HepG2 (cell line): Measurements from ENCODE around the gene ATP7B. TPM values are rescaled to one million over a fixed set of nuclear protein-coding genes. Genes with fewer than 3 reads are reported as not detected.

Source experiments
- ATAC-seq: fragments of 200-7000 bp; cut with Tn5 transposase; 3 replicates; pipeline ENCODE4 v1.9.1; 2020; ENCODE audit warnings: mild to moderate bottlenecking, moderate library complexity
- BruUV-seq: library from RNA; stranded (reverse); fragments of 400-500 nt; replicated peaks from 2 replicates; lab custom pipeline; 2021; lab: Mats Ljungman, UMichigan
- CTCF ChIA-PET: fragments of 300-600 bp; formaldehyde crosslinking; extraction: SDS; loops from one replicate; lab custom pipeline; 2021; ENCODE audit warnings: low total read pairs, inconsistent platforms, low intra/inter-chr PET ratio; lab: Yijun Ruan, JAX
- POLR2A ChIA-PET: fragments of 350-600 bp; sonication (Branson Sonifier 250); formaldehyde crosslinking; loops from one replicate; lab custom pipeline; 2020; ENCODE audit warnings: antibody characterized with exemption, inconsistent platforms; lab: Yijun Ruan, JAX
- DNase-seq: peaks from one replicate; pipeline ENCODE4 v3.0.0-alpha.2; 2015; ENCODE audit warnings: low spot score
- FAIRE-seq: peaks from 3 replicates; lab custom pipeline; 2011; peaks lifted over from hg19 to GRCh38; lab: Jason Lieb, UNC
- H2AFZ ChIP-seq: one replicate; pipeline ENCODE4 v1.6.1; 2011; ENCODE audit warnings: low read length, inconsistent platforms
- H3K27ac ChIP-seq: fragments of 300-600 bp; 3 replicates; pipeline ENCODE4 v1.8.0; 2011; ENCODE audit warnings: mixed run types, mild to moderate bottlenecking, mixed read lengths, low read length, inconsistent platforms; ENCODE audit not compliant: insufficient read depth; ENCODE audit errors: extremely low read length
- H3K27me3 ChIP-seq, 2 experiments: fragments of 200-600 bp in 1 of 2; 2 replicates in 1 of 2; 3 replicates in 1 of 2; pipeline versions ENCODE4 v1.6.0 to v1.8.0; 2011; ENCODE audit warnings: low read length in 2 of 2, mild to moderate bottlenecking in 2 of 2, moderate library complexity in 2 of 2, inconsistent platforms in 1 of 2; ENCODE audit not compliant: insufficient read depth in 2 of 2, control insufficient read depth in 1 of 2
- H3K36me3 ChIP-seq, 2 experiments: fragments of 200-600 bp in 1 of 2; replicated peaks in 1 of 2; 2 replicates in 1 of 2; 3 replicates in 1 of 2; pipeline versions ENCODE4 v1.5.1 to v1.8.0; 2011; ENCODE audit warnings: low read length in 2 of 2, inconsistent platforms in 1 of 2; ENCODE audit not compliant: insufficient read depth in 2 of 2, control insufficient read depth in 1 of 2
- H3K4me1 ChIP-seq: 2 replicates; pipeline ENCODE4 v1.5.1; 2012; ENCODE audit warnings: low read length, inconsistent platforms; ENCODE audit not compliant: insufficient read depth
- H3K4me2 ChIP-seq: 2 replicates; pipeline ENCODE4 v1.6.0; 2011; ENCODE audit warnings: low read depth, low read length, inconsistent platforms
- H3K4me3 ChIP-seq, 3 experiments: fragments of 200-600 bp in 1 of 3; sonication (generic), shearing (Covaris generic) in 1 of 3; replicated peaks in 1 of 3; 2 replicates each; pipeline ENCODE4 v1.5.1; 2011 to 2016; ENCODE audit warnings: low read length in 3 of 3, inconsistent platforms in 2 of 3, low read depth in 2 of 3, mild to moderate bottlenecking in 2 of 3, control low read depth in 1 of 3, mixed read lengths in 1 of 3; ENCODE audit not compliant: insufficient read depth in 1 of 3
- H3K79me2 ChIP-seq: one replicate; pipeline ENCODE4 v1.6.1; 2011; ENCODE audit warnings: low read length, inconsistent platforms; ENCODE audit not compliant: insufficient read depth
- H3K9ac ChIP-seq: 2 replicates; pipeline ENCODE4 v1.6.0; 2011; ENCODE audit warnings: mild to moderate bottlenecking, low read depth, low read length, inconsistent platforms; ENCODE audit not compliant: insufficient read depth
- H3K9me3 ChIP-seq: 2 replicates; pipeline ENCODE4 v1.5.1; 2012; ENCODE audit warnings: mild to moderate bottlenecking, low read length
- H4K20me1 ChIP-seq: 2 replicates; pipeline ENCODE4 v1.6.0; 2011; ENCODE audit warnings: inconsistent platforms, mild to moderate bottlenecking, low read length, moderate library complexity; ENCODE audit not compliant: insufficient read depth
- DRAP1 ChIP-seq: IDR thresholded peaks from 2 replicates; pipeline ENCODE4 v1.6.1; 2016; ENCODE audit warnings: missing genetic modification reagents, missing compliant biosample characterization
- HES4 ChIP-seq: sonication (generic); formaldehyde crosslinking; IDR thresholded peaks from 2 replicates; pipeline ENCODE4 v1.9.0; 2021; ENCODE audit warnings: mild to moderate bottlenecking, missing genetic modification reagents, borderline replicate concordance
- KMT2B ChIP-seq: IDR thresholded peaks from 2 replicates; pipeline ENCODE4 v1.6.1; 2016; ENCODE audit warnings: missing genetic modification reagents, missing compliant biosample characterization
- NAIF1 ChIP-seq: sonication (generic); formaldehyde crosslinking; IDR thresholded peaks from 2 replicates; pipeline ENCODE4 v1.5.0; 2020; ENCODE audit warnings: mild to moderate bottlenecking, missing genetic modification reagents, borderline replicate concordance
- SNRNP70 ChIP-seq: fragments of 200-400 bp; formaldehyde crosslinking; IDR thresholded peaks from 2 replicates; pipeline ENCODE4 v1.6.1; 2017; ENCODE audit warnings: mild to moderate bottlenecking, low read depth, low read length, moderate library complexity
- TBL1XR1 ChIP-seq: fragments of 150-350 bp; IDR thresholded peaks from 2 replicates; pipeline ENCODE4 v1.6.1; 2014; ENCODE audit warnings: borderline replicate concordance, low read length; ENCODE audit not compliant: partially characterized antibody
- THAP7 ChIP-seq: sonication (generic); formaldehyde crosslinking; IDR thresholded peaks from 2 replicates; pipeline ENCODE4 v1.8.1; 2023; ENCODE audit warnings: mild to moderate bottlenecking, missing genetic modification reagents
- ZBTB7A ChIP-seq: sonication (generic); formaldehyde crosslinking; IDR thresholded peaks from 2 replicates; pipeline ENCODE4 v1.8.0; 2022; ENCODE audit warnings: mild to moderate bottlenecking, missing genetic modification reagents
- ZNF607 ChIP-seq: sonication (generic); formaldehyde crosslinking; IDR thresholded peaks from 2 replicates; pipeline ENCODE4 v1.5.1; 2020; ENCODE audit warnings: missing genetic modification reagents, mild to moderate bottlenecking, borderline replicate concordance
- ZSCAN29 ChIP-seq: sonication (generic); formaldehyde crosslinking; conservative IDR thresholded peaks from 2 replicates; pipeline ENCODE4 v1.4.0; 2020; ENCODE audit warnings: mild to moderate bottlenecking, missing genetic modification reagents
- WGBS: methylation state at CpG from one replicate; pipeline ENCODE4 v1.1.6; 2017; ENCODE audit warnings: low lambda C conversion rate; 5-methylcytosine and 5-hydroxymethylcytosine counted together
- in situ Hi-C: cut with HindIII; loops from 2 replicates; pipeline ENCODE4 v1.10.0; 2017; ENCODE audit warnings: low pct_unique_long_range_greater_than_20kb; ENCODE audit not compliant: extremely low pct_ligation_motif_present
- intact Hi-C: fragments of 100-400 bp; cut with micrococcal nuclease; formaldehyde crosslinking; loops from one replicate; pipeline ENCODE4 v1.10.0; 2022; ENCODE audit not compliant: unreplicated experiment
- polyA plus RNA-seq, 8 experiments: library from polyadenylated mRNA; depleted of rRNA in 3 of 8; stranded (reverse) in 7 of 8; unstranded in 1 of 8; fragments of >200 nt; fragmentation: Illumina TruSeq in 4 of 8; extraction: Trizol in 4 of 8; gene quantifications; 2 replicates each; pipeline versions ENCODE4 v1.2.1 to v1.2.3, GENCODE V29; 2011 to 2016; ENCODE audit warnings: low read depth in 4 of 8, missing spikeins in 1 of 8, mixed read lengths in 1 of 8; ENCODE audit not compliant: insufficient read depth in 1 of 8
- total RNA-seq, 5 experiments: library from RNA; depleted of rRNA; stranded (reverse); fragments of >200 nt; fragmentation: Illumina TruSeq; extraction: Trizol; gene quantifications; 2 replicates each; pipeline ENCODE4 v1.2.3, GENCODE V29; 2016; ENCODE audit warnings: low read depth in 1 of 5
- TF ChIP-seq, protein P1 (sequence below): sonication (generic); formaldehyde crosslinking; IDR thresholded peaks from 2 replicates; pipeline ENCODE4 v1.4.0; 2020; ENCODE audit warnings: missing genetic modification reagents, borderline replicate concordance

The ATP7B gene
- total and polyA plus RNA-seq, 2 of the 13 experiments (the other 11 are each of a cell fraction or from before 2014, with no cell fraction given): 31.8 to 57.4 TPM

DNA sequence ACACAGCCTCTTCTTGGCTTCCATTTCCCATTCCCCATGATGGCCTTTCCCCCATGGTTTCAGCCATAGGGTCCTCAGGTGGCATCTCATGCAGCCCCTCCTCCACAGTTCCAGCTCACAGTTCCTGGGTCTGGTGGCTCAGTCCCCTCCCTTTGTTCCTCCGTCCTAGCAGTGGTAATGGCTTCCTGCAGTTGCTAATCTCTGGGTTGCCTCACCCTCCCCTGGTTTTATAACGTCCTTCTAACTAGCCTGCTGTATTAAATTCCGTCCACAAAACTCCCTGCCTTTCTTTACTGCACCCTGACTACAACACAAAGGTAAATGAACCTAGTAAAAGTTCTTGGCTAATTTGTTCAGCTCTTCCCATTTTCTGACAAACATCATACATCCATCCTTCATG, 118.6 kb downstream of the ATP7B start:
- no peaks in the 10 kb centered on the region for H3K27me3 ChIP-seq
- ATAC-seq (no peak), FAIRE-seq (no peak), DNase-seq (no peak)
- no peak overlapping the region for H3K27ac ChIP-seq
- intact Hi-C loops: no loop called here
- no peak overlapping the region for H2AFZ ChIP-seq
- no peaks in the 10 kb centered on the region for H3K79me2 ChIP-seq
- no peak for TF ChIP-seq NAIF1 (CRISPR knock-in tag)
- no peak for TF ChIP-seq ZSCAN29 (CRISPR knock-in tag)
- TF ChIP-seq TBL1XR1: no peak
- no peak for TF ChIP-seq SNRNP70
- no peak for TF ChIP-seq ZNF607 (CRISPR knock-in tag)
- no peak for TF ChIP-seq DRAP1 (CRISPR knock-in tag)
- TF ChIP-seq HES4 (CRISPR knock-in tag): no peak
- TF ChIP-seq THAP7 (CRISPR knock-in tag): no peak
- no peak for TF ChIP-seq ZBTB7A (CRISPR knock-in tag)
- TF ChIP-seq, protein P1, sequence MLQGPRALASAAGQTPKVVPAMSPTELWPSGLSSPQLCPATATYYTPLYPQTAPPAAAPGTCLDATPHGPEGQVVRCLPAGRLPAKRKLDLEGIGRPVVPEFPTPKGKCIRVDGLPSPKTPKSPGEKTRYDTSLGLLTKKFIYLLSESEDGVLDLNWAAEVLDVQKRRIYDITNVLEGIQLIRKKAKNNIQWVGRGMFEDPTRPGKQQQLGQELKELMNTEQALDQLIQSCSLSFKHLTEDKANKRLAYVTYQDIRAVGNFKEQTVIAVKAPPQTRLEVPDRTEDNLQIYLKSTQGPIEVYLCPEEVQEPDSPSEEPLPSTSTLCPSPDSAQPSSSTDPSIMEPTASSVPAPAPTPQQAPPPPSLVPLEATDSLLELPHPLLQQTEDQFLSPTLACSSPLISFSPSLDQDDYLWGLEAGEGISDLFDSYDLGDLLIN (CRISPR knock-in tag): no peak
- TF ChIP-seq KMT2B (CRISPR knock-in tag): no peak
- no peak overlapping the region for H3K4me2 ChIP-seq
- no TSS peak for BruUV-seq
- POLR2A ChIA-PET: no interaction called here
- H3K4me3 ChIP-seq: no peak overlapping the region
- no peaks in the 10 kb centered on the region for H4K20me1 ChIP-seq
- CTCF ChIA-PET: no interaction called here
- peaks cover 0 to 13% of the 10 kb centered on the region in 2 experiments; a peak in 1 of 5 replicates for H3K36me3 ChIP-seq
- H3K4me1 ChIP-seq: no peaks in the 10 kb centered on the region
- no peak overlapping the region for H3K9ac ChIP-seq
- H3K9me3 ChIP-seq: no peaks in the 10 kb centered on the region
- in situ Hi-C loops: loop anchor here (5.0 kb wide), 1 partner anchor 235 kb away; the partner anchor contains the start of gene NEK5
- 94% methylated on average over 3 of the region's 3 CpGs for WGBS
